ENCODE measurements around the gene AGK.
"Not testable (repeated sequence)": the region's sequence is repeated elsewhere in the genome, so short reads cannot be mapped to it uniquely, and the experiment has no call there.

The AGK gene

GRCh38 chr7:141587304-141587703, 36.1 kb downstream of the AGK start:
- no peak for DNase-seq (ENCODE audit: low read depth)

GRCh38 chr7:141588912-141589311, 37.7 kb downstream of the AGK start:
- DNase-seq (ENCODE audit: low read depth): no peak

GRCh38 chr7:141590071-141590470, 38.9 kb downstream of the AGK start:
- DNase-seq (ENCODE audit: low read depth): no peak

- DNase-seq (ENCODE audit: low read depth): no peak
These were observed 39.5 kb downstream of the AGK start for GRCh38 chr7:141590666-141591065.

- no peak for DNase-seq (ENCODE audit: low read depth)
These were observed 41.9 kb downstream of the AGK start for GRCh38 chr7:141593134-141593533.

GRCh38 chr7:141597966-141598365, 46.8 kb downstream of the AGK start:
- no peak for DNase-seq (ENCODE audit: low read depth)

- no peak for DNase-seq (ENCODE audit: low read depth)
These were observed 47.2 kb downstream of the AGK start for GRCh38 chr7:141598408-141598807.

- DNase-seq (ENCODE audit: low read depth): no peak
These were observed 49.2 kb downstream of the AGK start for GRCh38 chr7:141600168-141601006.

GRCh38 chr7:141609576-141609975, 58.4 kb downstream of the AGK start:
- no peak for DNase-seq (ENCODE audit: low read depth)

- no peak for DNase-seq (ENCODE audit: low read depth)
These were observed 59.5 kb downstream of the AGK start for GRCh38 chr7:141610671-141611070.

GRCh38 chr7:141612861-141613260, 61.7 kb downstream of the AGK start:
- no peak for DNase-seq (ENCODE audit: low read depth)

- no peak for DNase-seq (ENCODE audit: low read depth)
These were observed 66.1 kb downstream of the AGK start for GRCh38 chr7:141617280-141617679.

- no peak for DNase-seq (ENCODE audit: low read depth)
These were observed 68.5 kb downstream of the AGK start for GRCh38 chr7:141619745-141620144.

GRCh38 chr7:141624763-141625162, 73.6 kb downstream of the AGK start:
- no peak for DNase-seq (ENCODE audit: low read depth)

- no peak for DNase-seq (ENCODE audit: low read depth)
These were observed 79.4 kb downstream of the AGK start for GRCh38 chr7:141630621-141631020.

- no peak for DNase-seq (ENCODE audit: low read depth)
These were observed 80.3 kb downstream of the AGK start for GRCh38 chr7:141631525-141631924.

GRCh38 chr7:141634065-141634464, 82.9 kb downstream of the AGK start:
- no peak for DNase-seq (ENCODE audit: low read depth)

- no peak for DNase-seq (ENCODE audit: low read depth)
These were observed 84.8 kb downstream of the AGK start for GRCh38 chr7:141636053-141636452.

GRCh38 chr7:141640239-141640840, 89.1 kb downstream of the AGK start:
- DNase-seq (ENCODE audit: low read depth): no peak

- DNase-seq (ENCODE audit: low read depth): no peak
These were observed 90.7 kb downstream of the AGK start for GRCh38 chr7:141641876-141642275.

- DNase-seq (ENCODE audit: low read depth): no peak
These were observed 94.0 kb downstream of the AGK start for GRCh38 chr7:141645188-141645587.

GRCh38 chr7:141646826-141647480, 95.7 kb downstream of the AGK start:
- no peak for DNase-seq (ENCODE audit: low read depth)

GRCh38 chr7:141647701-141648100, 96.5 kb downstream of the AGK start:
- DNase-seq (ENCODE audit: low read depth): not testable (repeated sequence)

All from stimulated activated CD8-positive, alpha-beta memory T cell treated with anti-CD3 and anti-CD28 coated beads, Interleukin-12 subunit alpha, Interleukin-12 subunit beta, amount 100 ng/mL, for 4 hours (primary cell).